AG10803 (cell line): ENCODE data around the gene PLEKHG4B.
A peak's percentile ranks its signal among the peaks of the same experiment; 100 is the strongest.

ENCODE experiments used
- DNase-seq: peaks from one replicate; pipeline ENCODE4 v3.0.0; 2010; ENCODE audit warnings: low read depth
- H3K4me3 ChIP-seq: 2 replicates; pipeline ENCODE4 v1.5.1; 2011; ENCODE audit warnings: mild to moderate bottlenecking, low read length, control low read depth
- TF ChIP-seq, protein P1 (sequence below): conservative IDR thresholded peaks from 2 replicates; pipeline ENCODE4 v1.5.1; 2011; ENCODE audit warnings: mild to moderate bottlenecking, low read length, control low read depth, inconsistent platforms

The PLEKHG4B gene

GRCh38 chr5:77957-78804 lies 13.8 kb upstream of the PLEKHG4B start:
- H3K4me3 ChIP-seq = no peak overlapping the region
- TF ChIP-seq, protein P1, sequence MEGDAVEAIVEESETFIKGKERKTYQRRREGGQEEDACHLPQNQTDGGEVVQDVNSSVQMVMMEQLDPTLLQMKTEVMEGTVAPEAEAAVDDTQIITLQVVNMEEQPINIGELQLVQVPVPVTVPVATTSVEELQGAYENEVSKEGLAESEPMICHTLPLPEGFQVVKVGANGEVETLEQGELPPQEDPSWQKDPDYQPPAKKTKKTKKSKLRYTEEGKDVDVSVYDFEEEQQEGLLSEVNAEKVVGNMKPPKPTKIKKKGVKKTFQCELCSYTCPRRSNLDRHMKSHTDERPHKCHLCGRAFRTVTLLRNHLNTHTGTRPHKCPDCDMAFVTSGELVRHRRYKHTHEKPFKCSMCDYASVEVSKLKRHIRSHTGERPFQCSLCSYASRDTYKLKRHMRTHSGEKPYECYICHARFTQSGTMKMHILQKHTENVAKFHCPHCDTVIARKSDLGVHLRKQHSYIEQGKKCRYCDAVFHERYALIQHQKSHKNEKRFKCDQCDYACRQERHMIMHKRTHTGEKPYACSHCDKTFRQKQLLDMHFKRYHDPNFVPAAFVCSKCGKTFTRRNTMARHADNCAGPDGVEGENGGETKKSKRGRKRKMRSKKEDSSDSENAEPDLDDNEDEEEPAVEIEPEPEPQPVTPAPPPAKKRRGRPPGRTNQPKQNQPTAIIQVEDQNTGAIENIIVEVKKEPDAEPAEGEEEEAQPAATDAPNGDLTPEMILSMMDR = peak; percentile 65
- DNase-seq = peak; percentile 45

DNA sequence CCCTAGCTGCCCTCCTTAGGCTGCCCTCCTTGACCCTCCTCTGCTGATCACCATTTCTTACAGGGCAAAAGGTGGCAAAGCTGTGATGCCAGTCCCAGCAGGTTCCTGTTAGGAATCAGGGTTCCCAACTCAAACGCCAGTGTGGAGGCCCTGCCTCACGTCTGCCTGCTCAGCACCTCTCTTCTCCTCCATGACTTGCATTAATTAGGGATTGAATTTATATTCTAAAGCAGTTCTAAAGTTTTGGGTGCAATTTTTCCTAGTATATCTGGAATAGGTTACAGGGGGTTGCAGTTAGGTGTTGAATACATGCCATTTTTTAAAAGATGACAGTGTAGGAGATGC lies 13.2 kb upstream of the PLEKHG4B start:
- H3K4me3 ChIP-seq = no peak overlapping the region
- TF ChIP-seq, protein P1 = no peak
- DNase-seq = no peak

DNA sequence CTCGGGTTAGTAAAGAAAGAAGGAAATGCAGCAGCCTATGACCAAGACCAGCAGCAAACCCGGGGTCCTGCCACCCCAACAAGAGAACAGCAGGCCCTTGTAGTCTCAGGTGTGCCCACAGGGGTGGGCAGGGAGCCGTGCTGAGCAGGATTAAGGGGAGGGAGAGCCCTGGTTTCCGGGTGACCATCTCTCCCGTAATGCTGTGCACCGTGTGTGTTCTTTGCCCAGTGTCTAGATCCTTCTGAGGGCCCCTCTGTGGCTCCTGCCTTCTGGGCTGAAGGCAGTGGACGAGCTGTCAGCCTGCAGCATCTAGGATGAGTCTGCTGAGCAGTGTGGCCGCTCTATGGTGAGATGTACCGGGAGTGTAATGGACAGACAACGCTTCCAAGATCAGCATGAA lies 12.7 kb upstream of the PLEKHG4B start:
- TF ChIP-seq, protein P1 = no peak
- DNase-seq = no peak
- H3K4me3 ChIP-seq = no peak overlapping the region

- no peak overlapping the region for H3K4me3 ChIP-seq
- TF ChIP-seq, protein P1 = no peak
These were observed 12.1 kb upstream of the PLEKHG4B start for GRCh38 chr5:79821-80220.

GRCh38 chr5:81391-82021 lies 10.5 kb upstream of the PLEKHG4B start:
- TF ChIP-seq, protein P1 = no peak
- no peak for DNase-seq
- no peak overlapping the region for H3K4me3 ChIP-seq

More at GRCh38 chr5:79821-80220, 12.1 kb upstream of the PLEKHG4B start:
- no peak for DNase-seq

- TF ChIP-seq, protein P1 = no peak
These were observed 9.9 kb upstream of the PLEKHG4B start for GRCh38 chr5:82097-82496.

GRCh38 chr5:82570-82969 lies 9.4 kb upstream of the PLEKHG4B start:
- TF ChIP-seq, protein P1 = no peak
- H3K4me3 ChIP-seq = no peak overlapping the region
- no peak for DNase-seq

More at GRCh38 chr5:82097-82496, 9.9 kb upstream of the PLEKHG4B start:
- H3K4me3 ChIP-seq = no peak overlapping the region
- DNase-seq = peak; percentile 45
